Renal pelvis (tissue), 4 donors: Measurements from ENCODE around the gene ZNF267. TPM values are rescaled to one million over a fixed set of nuclear protein-coding genes. Genes with fewer than 3 reads are reported as not detected.
"Not testable (repeated sequence)": the region's sequence is repeated elsewhere in the genome, so short reads cannot be mapped to it uniquely, and the experiment has no call there.

Source experiments
- DNase-seq: peaks from one replicate; pipeline ENCODE4 v3.0.0-alpha.2; 2013
- polyA plus RNA-seq, 3 donors: library from polyadenylated mRNA; unstranded; fragments of 120-200 nt; gene quantifications; one replicate each; pipeline ENCODE4 v1.2.1, GENCODE V29; 2013; ENCODE audit not compliant: insufficient read length in 3 of 3

Gene ZNF267
- polyA plus RNA-seq, 3 donors = 12.2 to 12.8 (median 12.6) TPM

DNA sequence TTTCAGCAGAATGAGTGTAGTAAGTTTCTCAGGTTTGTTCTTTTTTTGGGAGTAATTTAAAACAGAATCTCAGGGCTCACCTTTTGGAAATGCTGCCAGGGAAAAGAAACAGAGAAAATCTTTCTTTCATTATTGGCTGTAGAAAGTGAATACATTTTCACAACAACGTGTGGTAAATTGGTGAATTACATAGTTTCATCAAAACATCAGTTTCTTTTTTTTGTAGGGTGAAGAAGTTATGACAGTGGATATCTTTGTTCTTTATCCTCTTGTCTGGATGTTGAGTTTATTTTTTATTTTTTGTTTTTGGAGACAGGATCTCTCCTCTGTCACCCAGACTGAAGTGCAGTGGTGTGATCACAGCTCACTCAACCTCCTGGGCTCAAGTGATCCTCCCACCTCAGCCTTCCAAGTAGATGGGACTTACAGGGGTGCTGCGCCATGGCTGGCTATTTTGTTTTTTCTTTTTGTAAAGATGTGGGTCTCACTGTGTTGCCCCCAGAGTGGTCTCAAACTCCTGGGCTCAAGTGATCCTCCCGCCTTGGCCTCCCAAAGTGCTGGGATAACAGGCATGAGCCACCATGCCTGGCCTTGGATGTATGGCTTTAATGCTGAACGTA lies 2.4 kb downstream of the ZNF267 start:
- DNase-seq = no peak

DNA sequence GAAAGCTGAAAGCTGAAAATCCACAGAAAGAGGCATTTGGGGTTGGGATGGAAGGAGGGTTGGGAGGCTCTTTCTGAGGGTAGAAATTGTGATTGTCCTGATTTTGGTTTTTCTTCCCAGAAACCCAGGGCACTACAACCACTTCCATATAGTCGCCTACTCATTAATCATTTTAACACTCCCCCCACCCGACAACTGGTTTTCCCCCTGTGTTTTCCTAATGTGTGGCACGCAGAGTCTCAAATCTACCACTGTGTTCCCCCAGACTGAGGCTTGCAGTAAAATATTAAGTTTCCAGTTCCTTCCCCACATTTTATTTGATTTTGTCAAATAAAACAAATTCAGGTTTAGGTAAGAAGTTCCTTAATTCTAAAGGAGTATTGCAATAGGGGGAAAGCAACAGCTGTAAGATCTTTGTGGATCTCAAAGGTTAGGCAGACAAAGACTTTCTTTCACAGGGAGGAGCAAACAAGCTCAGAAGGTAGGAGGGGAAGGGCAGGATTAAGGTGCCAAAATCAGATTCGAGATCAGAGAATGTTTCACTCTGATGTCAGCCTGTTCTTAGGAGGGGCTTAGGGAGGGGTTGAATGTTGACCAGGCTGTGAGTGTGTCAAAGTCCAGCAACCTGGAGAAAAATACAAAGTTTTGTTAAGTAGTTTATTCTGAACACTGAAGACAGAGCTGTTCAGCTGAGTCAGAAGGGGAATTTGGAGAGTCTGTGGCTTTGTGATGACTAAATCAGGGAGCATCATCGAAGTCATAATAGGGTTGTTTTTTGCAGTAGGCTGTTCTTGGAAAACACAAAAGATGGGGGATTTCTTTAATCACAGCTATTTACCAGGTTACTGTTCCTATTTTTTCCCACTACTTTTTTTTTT lies 3.6 kb downstream of the ZNF267 start:
- DNase-seq = no peak

DNA sequence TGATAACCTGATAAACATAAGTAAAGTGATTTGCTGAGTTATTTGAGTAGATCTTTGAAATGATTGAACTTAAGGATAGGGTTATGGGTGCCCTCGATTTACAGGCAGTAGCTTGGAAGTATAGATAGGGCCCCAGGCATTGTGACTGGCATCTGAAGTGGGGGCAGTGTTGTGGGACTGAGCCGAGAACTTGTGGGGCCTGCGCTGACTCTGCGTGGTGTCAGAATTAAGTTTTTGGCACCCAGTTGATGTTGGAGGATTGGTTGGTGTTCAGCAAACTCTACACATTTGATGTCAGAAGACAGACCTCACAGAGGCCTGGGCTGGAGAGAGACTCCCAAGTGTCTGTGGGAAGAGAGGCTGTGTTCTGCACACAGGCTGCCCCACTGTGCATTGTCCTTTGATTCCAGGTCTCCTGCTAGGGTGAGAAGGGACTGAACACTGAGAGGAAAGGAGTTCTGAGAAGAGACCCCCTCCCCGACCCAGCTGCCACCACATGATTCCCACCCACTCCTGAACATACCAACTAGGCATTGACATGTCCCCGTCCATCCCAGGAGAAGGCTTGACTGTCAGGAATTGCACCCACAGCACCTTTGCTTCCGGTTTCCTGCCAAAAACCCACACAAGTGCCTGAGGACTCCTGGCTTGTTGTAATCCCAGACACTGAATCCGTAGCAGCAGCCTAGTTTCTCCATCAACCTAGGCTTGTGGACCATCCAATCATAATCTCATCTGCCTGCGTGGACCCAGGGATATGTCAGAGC lies 4.5 kb downstream of the ZNF267 start:
- DNase-seq = no peak

DNA sequence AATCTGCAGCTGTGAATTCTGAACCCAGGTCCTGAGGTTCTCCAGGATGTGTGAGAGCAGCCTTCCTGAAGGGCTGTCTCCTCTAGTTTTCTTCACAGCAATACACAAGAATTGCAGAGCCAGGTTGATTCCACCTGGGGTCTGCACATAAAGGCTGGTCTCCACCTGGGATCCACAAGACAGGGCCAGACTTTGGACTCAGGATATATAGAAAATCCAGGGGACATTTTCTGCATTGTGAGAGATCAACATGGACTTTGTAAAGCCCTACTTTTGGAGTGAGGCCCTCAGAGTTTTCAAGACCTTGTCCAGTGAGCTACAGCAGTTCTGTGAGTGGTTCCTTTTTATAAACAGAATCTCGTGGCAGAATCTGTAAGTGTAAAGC lies 6.3 kb downstream of the ZNF267 start:
- DNase-seq = no peak

DNA sequence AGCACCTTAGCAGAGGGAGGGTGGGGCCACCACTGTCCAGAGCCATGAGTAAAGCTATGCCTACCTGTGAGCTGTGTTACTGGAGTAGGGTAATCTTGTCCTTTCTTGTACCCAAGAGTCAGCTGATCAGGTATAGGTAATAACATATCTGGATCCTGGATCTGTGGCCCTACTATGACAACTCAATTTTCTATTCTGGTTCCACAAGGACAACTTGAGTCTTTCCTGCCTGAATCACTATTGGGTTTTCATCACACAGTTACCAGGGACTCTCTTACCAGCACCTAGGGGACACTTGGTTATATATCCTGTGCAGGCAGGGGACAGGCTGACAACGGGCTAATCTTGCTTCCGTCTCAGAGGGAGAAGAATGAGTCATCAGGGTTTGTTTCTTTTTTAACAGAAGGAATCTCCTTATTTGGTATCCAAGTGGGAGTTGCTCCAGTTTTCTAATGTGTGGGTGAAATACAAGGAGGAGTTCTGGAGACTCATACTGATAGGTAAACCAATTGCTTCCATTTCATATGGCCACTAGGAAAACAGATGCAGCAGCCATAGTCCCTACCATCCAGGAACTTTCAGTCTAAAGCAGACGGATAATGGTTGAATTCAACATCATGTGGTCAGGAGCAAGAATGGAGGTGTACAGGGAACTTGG lies 6.8 kb downstream of the ZNF267 start:
- DNase-seq = no peak

DNA sequence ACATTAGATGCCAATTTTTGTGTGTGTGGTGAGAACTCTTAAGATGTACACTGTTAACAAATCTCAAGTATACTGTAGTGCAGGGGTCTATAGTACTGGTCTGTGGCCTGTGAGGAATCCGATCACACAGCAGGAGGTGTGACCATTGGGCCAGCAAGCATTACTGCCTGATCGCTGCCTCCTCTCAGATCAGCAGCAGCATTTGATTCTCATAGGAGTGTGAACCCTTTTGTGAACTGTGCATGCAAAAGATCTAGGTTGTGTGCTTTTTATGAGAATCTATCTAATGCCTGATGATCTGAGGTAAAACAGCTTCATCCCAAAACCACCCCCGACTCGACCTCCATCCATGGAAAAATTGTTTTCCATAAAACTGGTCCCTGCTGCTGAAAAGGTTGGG lies 12.6 kb downstream of the ZNF267 start:
- DNase-seq = no peak

DNA sequence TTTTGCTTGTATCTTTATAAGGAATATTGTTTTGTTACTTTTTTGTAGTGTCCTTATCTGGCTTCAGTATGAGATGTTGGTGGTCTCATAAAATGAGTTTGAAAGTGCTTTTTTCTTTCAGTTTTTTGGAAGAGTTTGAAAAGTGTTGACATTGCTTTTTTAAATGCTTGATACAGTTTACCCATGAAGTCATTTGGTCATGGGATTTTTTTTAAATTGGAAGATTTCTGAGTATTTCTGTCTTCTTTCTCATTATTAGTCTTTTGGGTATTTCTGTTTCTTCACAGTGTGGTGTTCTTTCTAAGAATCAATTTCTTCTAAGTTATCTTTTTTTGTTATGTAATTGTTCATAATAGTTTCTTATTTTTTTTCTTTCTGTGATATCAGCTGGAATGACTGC lies 15.1 kb downstream of the ZNF267 start:
- DNase-seq = no peak

DNA sequence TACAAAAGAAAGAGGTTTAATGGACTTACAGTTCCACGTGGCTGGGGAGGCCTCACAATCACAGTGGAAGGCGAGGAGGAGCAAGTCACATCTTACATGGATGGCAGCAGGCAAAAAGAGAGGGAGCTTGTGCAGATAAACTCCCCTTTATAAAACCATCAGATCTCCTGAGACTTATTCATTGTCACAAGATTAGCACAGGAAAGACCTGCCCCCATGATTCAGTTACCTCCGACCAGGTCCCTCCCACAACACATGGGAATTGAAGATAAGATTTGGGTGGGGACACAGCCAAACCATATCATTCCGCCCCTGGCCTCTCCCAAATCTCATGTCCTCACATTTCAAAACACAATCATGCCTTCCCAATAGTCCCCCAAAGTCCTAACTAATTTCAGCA lies 18.5 kb downstream of the ZNF267 start:
- not testable (repeated sequence) for DNase-seq

DNA sequence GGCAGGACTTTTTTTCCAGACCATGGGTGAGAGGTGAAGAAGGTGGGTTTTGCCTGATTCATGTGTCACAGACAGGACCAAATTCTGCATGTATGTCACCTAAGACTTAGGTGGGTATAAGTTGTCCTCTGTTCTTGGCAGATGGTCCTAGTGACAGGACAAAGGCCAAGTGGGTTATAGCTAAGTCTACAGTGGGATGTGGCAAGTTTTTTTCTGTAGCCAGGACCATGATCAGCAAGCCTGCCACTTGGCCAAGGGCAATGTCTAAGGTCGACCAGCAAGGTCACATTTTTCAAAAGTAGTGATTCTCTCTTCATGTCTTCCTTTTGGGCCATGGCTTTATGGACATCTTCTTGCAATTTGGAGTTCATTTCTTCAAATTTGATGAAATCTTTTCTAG lies 20.2 kb downstream of the ZNF267 start:
- DNase-seq = no peak

DNA sequence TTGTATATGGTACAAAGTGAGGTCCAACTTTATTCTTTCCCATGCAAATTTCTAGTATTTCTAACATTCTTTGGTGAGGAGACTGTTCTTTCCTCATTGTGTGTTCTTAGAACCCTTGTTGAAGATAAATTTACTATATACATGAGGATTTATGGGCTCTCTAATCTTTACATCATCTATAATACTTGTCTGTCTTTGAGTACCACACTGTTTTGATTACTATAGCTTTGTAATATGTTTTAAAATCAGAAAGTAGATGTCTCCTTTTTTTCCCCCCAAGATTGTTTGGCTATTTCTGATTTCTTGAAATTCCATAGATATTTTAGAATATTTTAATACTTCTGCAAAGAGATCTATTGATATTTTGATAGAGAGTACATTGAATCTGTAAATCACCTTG lies 23.7 kb downstream of the ZNF267 start:
- no peak for DNase-seq

DNA sequence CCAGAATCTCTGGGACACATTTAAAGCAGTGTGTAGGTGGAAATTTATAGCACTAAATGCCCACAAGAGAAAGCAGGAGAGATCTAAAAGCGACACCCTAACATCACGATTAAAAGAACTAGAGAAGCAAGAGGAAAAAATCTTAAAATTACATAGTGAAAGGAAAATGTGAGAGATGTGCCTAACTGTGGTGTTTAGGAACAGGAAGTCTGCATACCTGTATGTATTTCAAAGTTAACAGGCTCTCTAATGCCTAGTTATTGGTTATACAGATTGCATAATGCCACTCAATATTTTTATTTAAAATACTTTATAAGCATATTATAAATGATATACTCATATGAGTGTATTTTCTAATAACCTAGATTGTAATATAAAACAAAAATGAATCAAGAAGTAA lies 25.9 kb downstream of the ZNF267 start:
- no peak for DNase-seq

DNA sequence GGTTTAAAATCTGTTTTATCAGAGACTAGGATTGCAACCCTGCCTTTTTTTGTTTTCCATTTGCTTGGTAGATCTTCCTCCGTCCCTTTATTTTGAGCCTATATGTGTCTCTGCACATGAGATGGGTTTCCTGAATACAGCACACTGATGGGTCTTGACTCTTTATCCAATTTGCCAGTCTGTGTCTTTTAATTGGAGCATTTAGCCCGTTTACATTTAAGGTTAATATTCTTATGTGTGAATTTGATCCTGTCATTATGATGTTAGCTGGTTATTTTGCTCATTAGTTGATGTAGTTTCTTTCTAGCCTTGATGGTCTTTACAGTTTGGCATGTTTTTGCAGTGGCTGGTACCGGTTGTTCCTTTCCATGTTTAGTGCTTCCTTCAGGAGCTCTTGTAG lies 31.0 kb downstream of the ZNF267 start:
- DNase-seq = not testable (repeated sequence)

DNA sequence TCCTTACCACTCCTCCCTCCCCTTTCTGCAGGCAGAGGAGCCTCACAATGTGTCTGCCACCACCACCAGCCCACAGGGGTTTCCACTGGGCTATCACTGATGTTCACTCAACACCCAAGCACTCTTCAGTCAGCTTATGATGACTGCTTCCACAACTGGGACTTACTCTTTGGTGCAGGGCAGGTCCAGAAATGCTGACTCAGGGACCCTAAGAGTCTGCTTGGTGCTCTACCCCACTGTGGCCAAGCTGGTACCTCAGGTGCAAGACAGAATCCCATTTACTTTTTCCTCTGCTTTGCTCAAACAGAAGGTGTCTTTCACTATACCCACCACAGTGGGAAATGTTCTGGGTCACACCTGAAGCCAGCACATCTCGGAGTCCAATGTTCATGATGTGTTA lies 40.1 kb downstream of the ZNF267 start:
- no peak for DNase-seq

DNA sequence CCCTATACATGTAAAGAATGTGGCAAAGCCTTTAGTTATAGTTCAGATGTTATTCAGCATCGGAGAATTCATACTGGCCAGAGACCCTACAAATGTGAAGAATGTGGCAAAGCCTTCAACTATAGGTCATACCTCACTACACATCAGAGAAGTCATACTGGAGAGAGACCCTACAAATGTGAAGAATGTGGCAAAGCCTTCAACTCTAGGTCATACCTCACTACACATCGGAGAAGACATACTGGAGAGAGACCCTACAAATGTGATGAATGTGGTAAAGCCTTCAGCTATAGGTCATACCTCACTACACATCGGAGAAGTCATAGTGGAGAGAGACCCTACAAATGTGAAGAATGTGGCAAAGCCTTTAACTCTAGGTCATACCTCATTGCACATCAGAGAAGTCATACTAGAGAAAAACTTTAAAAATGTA lies 42.5 kb downstream of the ZNF267 start:
- no peak for DNase-seq

DNA sequence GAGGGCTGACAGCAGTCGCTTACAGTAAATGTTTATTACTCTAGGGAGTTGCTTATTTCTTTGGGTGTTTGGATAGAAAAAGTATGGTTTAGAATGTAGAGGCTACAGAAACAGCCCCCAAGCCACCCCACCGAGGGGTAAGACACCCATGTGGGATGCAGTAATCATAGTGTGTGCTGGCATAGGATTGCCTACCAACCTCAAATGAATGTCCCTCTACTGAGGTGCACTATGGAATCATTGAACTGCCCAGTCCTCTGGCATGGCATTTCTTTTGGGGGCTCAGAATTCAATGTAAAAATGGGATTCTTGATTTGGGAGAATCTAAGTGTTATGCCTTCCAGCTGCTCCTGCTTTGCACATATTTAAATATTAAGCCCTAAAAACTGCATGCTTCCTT lies 46.8 kb downstream of the ZNF267 start:
- no peak for DNase-seq

DNA sequence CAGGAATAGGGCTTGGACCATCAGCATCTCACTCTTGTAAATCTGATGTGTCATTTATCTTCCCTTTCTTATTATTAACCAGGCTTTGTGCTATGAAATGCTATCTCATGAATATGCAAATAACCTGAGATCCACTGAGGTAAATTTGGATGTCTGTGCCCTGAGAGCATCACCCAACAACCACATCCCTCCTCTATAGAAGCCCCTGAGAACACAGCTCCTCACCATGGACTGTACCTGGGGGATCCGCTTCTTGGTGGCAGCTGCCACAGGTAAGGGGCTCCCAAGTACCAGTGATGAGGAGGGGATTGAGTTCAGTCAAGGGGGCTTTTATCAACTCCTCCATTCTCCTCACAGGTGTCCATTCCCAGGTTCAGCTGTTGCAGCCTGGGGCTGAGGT lies 78.2 kb downstream of the ZNF267 start:
- not testable (repeated sequence) for DNase-seq

DNA sequence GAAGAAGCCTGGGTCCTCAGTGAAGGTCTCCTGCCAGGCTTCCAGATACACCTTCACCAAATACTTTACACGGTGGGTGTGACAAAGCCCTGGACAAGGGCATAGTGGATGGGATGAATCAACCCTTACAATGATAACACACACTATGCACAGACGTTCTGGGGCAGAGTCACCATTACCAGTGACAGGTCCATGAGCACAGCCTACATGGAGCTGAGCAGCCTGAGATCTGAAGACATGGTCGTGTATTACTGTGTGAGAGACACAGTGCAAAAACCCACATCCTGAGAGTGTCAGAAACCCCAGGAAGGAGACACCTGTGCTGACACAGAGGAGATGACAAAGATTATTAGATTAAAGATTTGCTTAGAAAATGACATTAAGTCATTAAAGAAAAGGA lies 78.6 kb downstream of the ZNF267 start:
- not testable (repeated sequence) for DNase-seq

DNA sequence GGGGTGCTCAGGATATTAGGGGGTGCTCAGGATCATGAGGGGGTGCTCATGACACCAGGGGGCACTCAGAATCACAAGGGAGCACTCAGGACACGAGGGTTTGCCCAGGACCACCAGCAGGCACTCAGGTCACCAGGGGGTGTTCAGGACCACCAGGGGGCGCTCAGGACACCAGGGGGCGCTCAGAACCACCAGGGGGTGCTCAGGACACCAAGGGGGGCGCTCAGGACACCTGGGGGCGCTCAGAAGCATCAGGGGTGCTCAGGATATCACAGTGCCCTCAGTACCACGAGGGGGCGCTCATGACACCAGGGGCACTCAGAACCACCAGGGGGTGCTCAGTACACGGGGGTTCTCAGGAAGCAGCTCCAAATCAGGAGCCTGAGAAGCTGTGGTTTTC lies 82.6 kb downstream of the ZNF267 start:
- DNase-seq = not testable (repeated sequence)

DNA sequence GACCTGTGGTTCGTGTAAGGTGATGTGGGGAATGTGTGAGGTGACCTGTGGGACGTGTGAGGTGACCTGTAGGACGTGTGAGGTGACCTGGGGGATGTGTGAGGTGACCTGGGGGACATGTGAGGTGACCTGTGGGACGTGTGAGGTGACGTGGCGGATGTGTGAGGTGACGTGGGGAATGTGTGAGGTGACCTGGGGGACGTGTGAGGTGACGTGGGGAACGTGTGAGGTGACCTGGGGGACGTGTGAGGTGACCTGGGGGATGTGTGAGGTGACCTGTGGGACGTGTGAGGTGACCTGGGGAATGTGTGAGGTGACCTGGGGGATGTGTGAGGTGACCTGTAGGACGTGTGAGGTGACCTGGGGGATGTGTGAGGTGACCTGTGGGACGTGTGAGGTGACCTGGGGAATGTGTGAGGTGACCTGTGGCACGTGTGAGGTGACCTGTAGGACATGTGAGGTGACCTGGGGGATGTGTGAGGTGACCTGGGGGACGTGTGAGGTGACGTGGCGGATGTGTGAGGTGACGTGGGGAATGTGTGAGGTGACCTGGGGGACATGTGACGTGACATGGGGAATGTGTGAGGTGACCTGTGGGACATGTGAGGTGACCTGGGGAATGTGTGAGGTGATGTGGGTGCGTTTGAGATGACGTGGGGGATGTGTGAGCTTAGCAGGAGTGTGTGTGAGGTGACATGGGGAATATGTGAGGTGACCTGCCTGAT lies 86.7 kb downstream of the ZNF267 start:
- DNase-seq = not testable (repeated sequence)
